Mucosa of descending colon (tissue), 3 donors: ENCODE measurements around the gene ZNF43. TPM values are rescaled to one million over a fixed set of nuclear protein-coding genes. Genes with fewer than 3 reads are reported as not detected.
A peak's percentile ranks its signal among the peaks of the same experiment; 100 is the strongest.

ENCODE experiments used
- ATAC-seq: fragments of 200-7000 bp; cut with Tn5 transposase; one replicate; pipeline ENCODE4 v1.9.1; 2020; ENCODE audit warnings: mild to moderate bottlenecking, moderate library complexity
- DNase-seq, 3 donors: peaks; one replicate each; pipeline ENCODE4 v3.0.0-alpha.2; 2020
- H3K36me3 ChIP-seq: fragments of 200-600 bp; one replicate; pipeline ENCODE4 v1.8.0; 2021; ENCODE audit warnings: low read depth, mild to moderate bottlenecking
- H3K4me1 ChIP-seq: fragments of 200-600 bp; one replicate; pipeline ENCODE4 v1.8.0; 2021; ENCODE audit warnings: low read depth, mild to moderate bottlenecking
- H3K4me3 ChIP-seq: fragments of 200-600 bp; one replicate; pipeline ENCODE4 v1.8.0; 2021; ENCODE audit warnings: mild to moderate bottlenecking
- H3K9me3 ChIP-seq: fragments of 200-600 bp; one replicate; pipeline ENCODE4 v1.8.0; 2021; ENCODE audit warnings: mild to moderate bottlenecking
- intact Hi-C, 2 donors: fragments of 100-400 bp; cut with DNase I in 1 of 2; cut with micrococcal nuclease in 1 of 2; formaldehyde crosslinking; loops; one replicate each; pipeline versions ENCODE4 v1.11.0 to v1.11.1; 2022; cut with DNase I, micrococcal nuclease
- total RNA-seq, 3 donors: library from RNA; stranded (reverse); fragmentation: NEBNext Ultra II Directional in 2 of 3; extraction: Animal tissue kit (Norgen Biotek cat#: 25700) in 2 of 3; gene quantifications; one replicate each; pipeline versions ENCODE4 v1.2.1 to v1.2.4, GENCODE V29; 2021 to 2023
- TF ChIP-seq, protein P1 (sequence below): fragments of 200-600 bp; IDR thresholded peaks from one replicate; pipeline ENCODE4 v1.8.0; 2022; ENCODE audit warnings: antibody characterized with exemption, mild to moderate bottlenecking
- donor health status: DM: no; HTN: no; CAD: no; lungs with moderate emphysema.
- donor health status: DM: no; HTN: no; CAD: no.
- donor health status: DM: no; HTN: yes; CAD: no.

ZNF43 gene
- total RNA-seq, 3 donors from 2014 or later, result 14.6 to 16.7 (median 16.2) TPM

DNA sequence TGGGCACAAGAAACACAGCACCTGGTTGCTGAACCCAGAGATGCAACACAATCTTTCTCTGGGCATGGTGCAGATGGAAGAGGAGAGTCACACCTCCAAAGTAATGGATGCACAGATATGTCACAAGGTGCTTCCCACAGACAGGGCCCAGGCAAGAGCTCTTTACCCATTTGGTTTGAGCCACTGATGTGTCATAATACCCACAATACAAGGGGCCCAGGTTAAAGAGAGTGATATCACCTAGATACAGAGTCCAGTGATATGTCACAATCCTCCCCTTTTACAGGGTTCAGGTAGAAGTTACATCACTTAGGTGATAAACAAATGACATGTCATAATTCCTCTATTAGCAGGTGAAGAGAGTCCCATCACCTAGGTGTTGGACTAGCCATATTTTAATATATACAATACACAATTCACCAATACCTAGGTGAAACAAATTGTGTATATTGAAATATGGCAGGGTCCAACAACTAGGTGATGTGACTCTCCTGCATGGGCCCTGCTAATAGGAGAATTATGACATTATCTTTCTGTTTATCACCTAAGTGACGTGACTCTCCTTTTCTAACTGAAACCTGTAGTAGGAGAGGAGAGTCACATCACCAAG is 5.6 kb upstream of the ZNF43 start:
- intact Hi-C loops, result no loop called here
- Histone ChIP-seq H3K4me3 (no peak overlapping the region), H3K4me1 (peaks cover 1% of the 10 kb centered on the region), H3K36me3 (no peaks in the 10 kb centered on the region), H3K9me3 (no peaks in the 10 kb centered on the region)
- TF ChIP-seq, protein P1, sequence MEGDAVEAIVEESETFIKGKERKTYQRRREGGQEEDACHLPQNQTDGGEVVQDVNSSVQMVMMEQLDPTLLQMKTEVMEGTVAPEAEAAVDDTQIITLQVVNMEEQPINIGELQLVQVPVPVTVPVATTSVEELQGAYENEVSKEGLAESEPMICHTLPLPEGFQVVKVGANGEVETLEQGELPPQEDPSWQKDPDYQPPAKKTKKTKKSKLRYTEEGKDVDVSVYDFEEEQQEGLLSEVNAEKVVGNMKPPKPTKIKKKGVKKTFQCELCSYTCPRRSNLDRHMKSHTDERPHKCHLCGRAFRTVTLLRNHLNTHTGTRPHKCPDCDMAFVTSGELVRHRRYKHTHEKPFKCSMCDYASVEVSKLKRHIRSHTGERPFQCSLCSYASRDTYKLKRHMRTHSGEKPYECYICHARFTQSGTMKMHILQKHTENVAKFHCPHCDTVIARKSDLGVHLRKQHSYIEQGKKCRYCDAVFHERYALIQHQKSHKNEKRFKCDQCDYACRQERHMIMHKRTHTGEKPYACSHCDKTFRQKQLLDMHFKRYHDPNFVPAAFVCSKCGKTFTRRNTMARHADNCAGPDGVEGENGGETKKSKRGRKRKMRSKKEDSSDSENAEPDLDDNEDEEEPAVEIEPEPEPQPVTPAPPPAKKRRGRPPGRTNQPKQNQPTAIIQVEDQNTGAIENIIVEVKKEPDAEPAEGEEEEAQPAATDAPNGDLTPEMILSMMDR, result no peak
- ATAC-seq (no peak), DNase-seq (no peak)

GRCh38 chr19:21841081-21841480 is 5.1 kb upstream of the ZNF43 start:
- TF ChIP-seq, protein P1, result no peak
- intact Hi-C loops, result no loop called here
- H3K9me3 ChIP-seq, result no peaks in the 10 kb centered on the region
- ATAC-seq (no peak), DNase-seq (no peak)
- no peaks in the 10 kb centered on the region for H3K36me3 ChIP-seq
- no peak overlapping the region for H3K4me3 ChIP-seq
- peaks cover 6% of the 10 kb centered on the region for H3K4me1 ChIP-seq

DNA sequence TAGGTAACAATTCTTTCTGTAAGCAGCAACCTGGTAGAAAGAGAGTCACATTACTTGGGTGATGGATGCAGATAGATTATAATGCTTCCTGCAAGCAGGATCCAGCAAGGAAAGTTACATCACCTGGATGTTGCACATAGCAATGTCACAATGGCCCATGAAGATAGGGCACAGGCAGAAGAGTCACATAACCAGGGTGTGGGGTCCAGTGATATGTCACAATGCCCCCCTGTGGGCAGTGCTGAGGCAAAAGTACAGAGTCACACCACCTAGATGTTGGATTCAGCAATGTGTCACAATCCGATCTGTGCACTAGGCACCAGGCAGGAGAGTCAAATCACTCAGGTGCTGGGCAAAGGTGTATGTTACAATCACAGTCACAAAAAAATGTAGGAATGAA is 4.0 kb upstream of the ZNF43 start:
- TF ChIP-seq, protein P1, result no peak
- Histone ChIP-seq H3K4me3 (no peak overlapping the region), H3K36me3 (no peaks in the 10 kb centered on the region), H3K9me3 (no peaks in the 10 kb centered on the region), H3K4me1 (peaks cover 8% of the 10 kb centered on the region)
- no peak for DNase-seq
- intact Hi-C loops, result no loop called here
- ATAC-seq, result no peak

DNA sequence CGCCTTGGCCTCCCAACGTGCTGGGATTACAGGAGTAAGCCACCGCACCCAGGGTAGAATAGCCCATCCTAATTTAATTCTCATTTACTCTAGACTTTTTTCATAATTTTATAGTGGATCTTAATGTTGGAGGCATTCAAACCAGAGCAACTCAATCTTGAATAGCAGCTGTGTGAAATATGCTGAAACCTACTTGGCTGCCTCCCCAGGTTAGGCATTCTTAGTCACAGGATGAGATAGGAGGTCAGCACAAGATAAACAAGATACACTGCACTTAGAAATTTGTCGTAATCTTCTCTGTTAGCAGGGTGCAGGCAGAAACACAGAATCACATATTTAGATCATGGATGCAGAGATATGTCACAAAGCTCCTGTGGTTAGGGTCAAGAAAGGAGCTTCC is 2.7 kb upstream of the ZNF43 start:
- H3K4me3 ChIP-seq, result no peak overlapping the region
- TF ChIP-seq, protein P1, result no peak
- H3K9me3 ChIP-seq, result no peaks in the 10 kb centered on the region
- intact Hi-C loops, result no loop called here
- no peak for DNase-seq
- peaks cover 9% of the 10 kb centered on the region for H3K4me1 ChIP-seq
- ATAC-seq, result no peak
- no peaks in the 10 kb centered on the region for H3K36me3 ChIP-seq

GRCh38 chr19:21835429-21835809 is 563 bp downstream of the ZNF43 start:
- ATAC-seq, result no peak
- peak overlapping the region; percentile 48 for H3K4me3 ChIP-seq
- H3K36me3 ChIP-seq, result no peaks in the 10 kb centered on the region
- intact Hi-C loops, result no loop called here
- peaks cover 9% of the 10 kb centered on the region for H3K4me1 ChIP-seq
- H3K9me3 ChIP-seq, result peaks cover 20% of the 10 kb centered on the region
- DNase-seq, result no peak
- TF ChIP-seq, protein P1, result no peak

DNA sequence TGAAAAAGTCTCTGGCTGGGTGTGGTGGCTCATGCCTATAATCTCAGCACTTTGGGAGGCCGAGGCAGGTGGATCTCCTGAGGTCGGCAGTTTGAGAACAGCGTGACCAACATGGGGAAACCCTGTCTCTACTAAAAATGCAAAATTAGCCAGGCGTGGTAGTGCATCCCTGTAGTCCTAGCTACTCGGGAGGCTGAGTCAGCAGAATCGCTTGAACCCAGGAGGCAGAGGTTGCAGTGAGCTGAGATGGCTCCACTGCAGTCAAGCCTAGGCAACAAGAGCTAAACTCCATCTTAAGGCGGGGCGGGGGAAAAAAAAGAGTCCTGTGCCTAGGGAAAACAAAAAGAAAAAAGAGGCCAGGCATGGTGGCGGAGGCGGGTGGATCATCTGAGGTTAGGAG is 2.2 kb downstream of the ZNF43 start:
- H3K36me3 ChIP-seq, result no peaks in the 10 kb centered on the region
- ATAC-seq (no peak), DNase-seq (no peak)
- peaks cover 9% of the 10 kb centered on the region for H3K4me1 ChIP-seq
- intact Hi-C loops, result no loop called here
- H3K9me3 ChIP-seq, result peaks cover 30% of the 10 kb centered on the region
- no peak overlapping the region for H3K4me3 ChIP-seq
- TF ChIP-seq, protein P1, result no peak
